ENCODE measurements around the gene KEAP1. TPM values are rescaled to one million over a fixed set of nuclear protein-coding genes. Genes with fewer than 3 reads are reported as not detected.

The KEAP1 gene
- total RNA-seq, 1 donor from 2014 or later: 69.5 TPM

DNA sequence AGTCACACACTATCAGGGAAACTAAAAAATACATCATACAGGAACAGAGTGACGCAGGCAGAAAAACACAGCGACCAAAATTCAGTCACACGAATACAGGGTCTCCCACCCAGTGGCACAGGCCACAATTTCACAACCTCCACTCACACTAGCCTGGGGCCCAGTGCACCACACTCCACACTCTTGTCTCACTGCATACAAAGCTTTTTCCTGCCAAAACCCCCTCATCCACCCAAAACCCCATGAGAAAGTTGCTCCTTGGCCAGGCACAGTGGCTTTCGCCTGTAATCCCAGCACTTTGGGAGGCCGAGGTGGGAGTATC is 12.9 kb upstream of the KEAP1 start:
- H3K4me1 Mint-ChIP-seq: peaks cover 20% of the 10 kb centered on the region
- DNase-seq (ENCODE audit: low spot score in 2 of 2, unreplicated experiment in 2 of 2): no peak
- TF ChIP-seq, protein P1, sequence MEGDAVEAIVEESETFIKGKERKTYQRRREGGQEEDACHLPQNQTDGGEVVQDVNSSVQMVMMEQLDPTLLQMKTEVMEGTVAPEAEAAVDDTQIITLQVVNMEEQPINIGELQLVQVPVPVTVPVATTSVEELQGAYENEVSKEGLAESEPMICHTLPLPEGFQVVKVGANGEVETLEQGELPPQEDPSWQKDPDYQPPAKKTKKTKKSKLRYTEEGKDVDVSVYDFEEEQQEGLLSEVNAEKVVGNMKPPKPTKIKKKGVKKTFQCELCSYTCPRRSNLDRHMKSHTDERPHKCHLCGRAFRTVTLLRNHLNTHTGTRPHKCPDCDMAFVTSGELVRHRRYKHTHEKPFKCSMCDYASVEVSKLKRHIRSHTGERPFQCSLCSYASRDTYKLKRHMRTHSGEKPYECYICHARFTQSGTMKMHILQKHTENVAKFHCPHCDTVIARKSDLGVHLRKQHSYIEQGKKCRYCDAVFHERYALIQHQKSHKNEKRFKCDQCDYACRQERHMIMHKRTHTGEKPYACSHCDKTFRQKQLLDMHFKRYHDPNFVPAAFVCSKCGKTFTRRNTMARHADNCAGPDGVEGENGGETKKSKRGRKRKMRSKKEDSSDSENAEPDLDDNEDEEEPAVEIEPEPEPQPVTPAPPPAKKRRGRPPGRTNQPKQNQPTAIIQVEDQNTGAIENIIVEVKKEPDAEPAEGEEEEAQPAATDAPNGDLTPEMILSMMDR (IDR thresholded peaks at IDR 0.05; ENCODE audit: unreplicated experiment): no peak
- peaks cover 62% of the 10 kb centered on the region for H3K27me3 Mint-ChIP-seq (ENCODE audit: low read depth)
- H3K27ac Mint-ChIP-seq: no peak overlapping the region
- H3K9me3 Mint-ChIP-seq: no peaks in the 10 kb centered on the region
- no peak overlapping the region for H3K4me3 Mint-ChIP-seq
- no peaks in the 10 kb centered on the region for H3K36me3 Mint-ChIP-seq

DNA sequence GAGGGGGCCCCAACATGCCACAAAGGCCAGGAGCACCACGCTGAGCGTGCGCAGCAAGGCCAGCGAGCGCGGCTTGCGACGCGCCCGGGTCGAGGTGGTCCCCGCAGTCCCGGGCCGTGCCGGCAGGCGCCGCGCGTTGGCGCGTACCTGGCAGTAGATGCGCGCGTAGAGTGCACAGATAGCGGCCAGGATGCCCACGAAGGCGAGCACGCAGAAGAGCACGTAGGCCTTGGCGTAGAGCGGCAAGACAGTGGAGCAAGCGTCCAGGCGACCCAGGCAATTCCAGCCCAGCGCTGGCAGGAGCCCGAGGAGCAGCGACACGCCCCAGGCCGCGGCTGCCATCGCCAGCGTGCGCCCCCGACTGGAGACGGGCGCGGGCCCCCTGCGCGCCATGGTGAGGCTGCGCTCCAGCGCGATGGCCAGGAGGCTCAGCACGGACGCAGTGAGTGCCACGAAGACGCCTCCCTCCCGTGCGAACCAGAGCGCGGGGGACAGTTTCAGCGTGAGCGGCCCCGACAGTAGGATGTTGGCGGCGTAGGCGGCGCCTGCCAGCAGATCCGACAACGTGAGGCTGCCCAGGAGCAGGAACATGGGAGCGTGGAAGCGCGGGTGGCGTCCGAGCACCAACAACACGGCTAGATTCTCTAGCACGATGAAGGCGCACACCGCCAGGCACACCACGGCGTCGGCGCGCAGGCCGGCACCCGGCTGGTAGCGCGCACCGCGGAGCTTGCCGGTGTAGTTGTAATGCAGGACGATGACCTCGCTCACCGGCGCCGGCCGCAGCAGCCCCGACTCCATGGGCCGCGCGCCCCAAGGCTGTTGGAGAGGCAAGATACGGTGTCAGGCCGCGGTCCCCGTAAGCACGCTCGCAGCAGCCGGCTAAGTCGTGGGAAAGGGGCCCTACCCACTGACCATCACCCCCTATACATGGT is 11.3 kb upstream of the KEAP1 start:
- no peak for DNase-seq (ENCODE audit: low spot score in 2 of 2, unreplicated experiment in 2 of 2)
- Mint-ChIP-seq H3K36me3 (no peaks in the 10 kb centered on the region), H3K27ac (no peak overlapping the region), H3K9me3 (no peaks in the 10 kb centered on the region), H3K4me1 (peaks cover 24% of the 10 kb centered on the region), H3K4me3 (no peak overlapping the region), H3K27me3 (ENCODE audit: low read depth) (peaks cover 51% of the 10 kb centered on the region)
- TF ChIP-seq, protein P1 (IDR thresholded peaks at IDR 0.05; ENCODE audit: unreplicated experiment): no peak

DNA sequence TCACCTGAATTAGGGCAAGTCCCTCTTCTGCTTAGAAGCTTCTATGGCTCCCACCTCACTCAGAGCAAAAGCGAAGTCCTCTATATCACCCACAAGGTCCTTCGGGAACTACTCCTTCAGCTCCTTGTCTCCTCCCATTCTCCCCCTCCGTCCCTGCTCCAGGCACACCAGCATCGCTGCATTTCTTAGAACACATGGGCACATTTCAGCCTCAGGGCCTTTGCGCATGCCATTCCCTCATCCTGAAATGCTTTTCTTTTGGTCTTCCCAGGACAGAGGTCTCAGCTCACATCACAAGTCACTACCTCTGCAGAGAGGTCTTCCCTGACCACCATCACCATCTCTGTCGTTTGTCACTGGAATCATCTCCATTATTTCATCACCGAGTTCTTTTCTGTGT is 10.1 kb upstream of the KEAP1 start:
- TF ChIP-seq, protein P1 (IDR thresholded peaks at IDR 0.05; ENCODE audit: unreplicated experiment): no peak
- no peak overlapping the region for H3K27ac Mint-ChIP-seq
- peaks cover 15% of the 10 kb centered on the region for H3K4me1 Mint-ChIP-seq
- no peaks in the 10 kb centered on the region for H3K36me3 Mint-ChIP-seq
- no peak for DNase-seq (ENCODE audit: low spot score in 2 of 2, unreplicated experiment in 2 of 2)
- no peaks in the 10 kb centered on the region for H3K9me3 Mint-ChIP-seq
- H3K27me3 Mint-ChIP-seq (ENCODE audit: low read depth): peaks cover 39% of the 10 kb centered on the region
- no peak overlapping the region for H3K4me3 Mint-ChIP-seq

DNA sequence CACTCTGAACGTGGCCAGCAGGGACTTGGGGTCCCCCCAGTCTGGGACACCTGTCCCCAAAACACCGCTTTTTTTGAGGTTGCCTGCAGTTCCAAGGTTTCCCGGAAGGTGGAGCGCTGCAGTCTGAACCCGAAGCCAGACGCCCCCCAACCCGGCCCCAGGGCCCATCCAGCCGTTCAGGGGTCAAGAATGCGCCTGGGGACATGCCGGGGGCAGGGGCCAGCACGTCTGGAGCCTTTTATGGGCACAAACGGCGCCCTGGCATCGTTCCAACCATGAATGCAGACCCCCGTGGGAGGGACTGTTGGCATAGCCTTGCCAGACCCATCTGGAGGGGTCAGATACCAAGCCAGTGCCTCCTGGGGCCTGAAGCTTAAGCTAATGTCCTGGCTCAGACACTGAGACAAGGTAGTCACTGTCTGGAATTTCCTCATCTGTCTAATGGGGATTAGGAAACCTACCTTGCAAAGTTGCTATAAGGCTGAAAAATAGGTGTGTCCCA is 7.2 kb upstream of the KEAP1 start:
- TF ChIP-seq, protein P1 (IDR thresholded peaks at IDR 0.05; ENCODE audit: unreplicated experiment): peak; percentile 90
- no peaks in the 10 kb centered on the region for H3K9me3 Mint-ChIP-seq
- H3K4me1 Mint-ChIP-seq: peaks cover 5% of the 10 kb centered on the region
- H3K4me3 Mint-ChIP-seq: no peak overlapping the region
- H3K27me3 Mint-ChIP-seq (ENCODE audit: low read depth): peaks cover 18% of the 10 kb centered on the region
- no peak overlapping the region for H3K27ac Mint-ChIP-seq
- H3K36me3 Mint-ChIP-seq: no peaks in the 10 kb centered on the region
- peak in 1 of 2 experiments; percentile 57 for DNase-seq (ENCODE audit: low spot score in 2 of 2, unreplicated experiment in 2 of 2)

DNA sequence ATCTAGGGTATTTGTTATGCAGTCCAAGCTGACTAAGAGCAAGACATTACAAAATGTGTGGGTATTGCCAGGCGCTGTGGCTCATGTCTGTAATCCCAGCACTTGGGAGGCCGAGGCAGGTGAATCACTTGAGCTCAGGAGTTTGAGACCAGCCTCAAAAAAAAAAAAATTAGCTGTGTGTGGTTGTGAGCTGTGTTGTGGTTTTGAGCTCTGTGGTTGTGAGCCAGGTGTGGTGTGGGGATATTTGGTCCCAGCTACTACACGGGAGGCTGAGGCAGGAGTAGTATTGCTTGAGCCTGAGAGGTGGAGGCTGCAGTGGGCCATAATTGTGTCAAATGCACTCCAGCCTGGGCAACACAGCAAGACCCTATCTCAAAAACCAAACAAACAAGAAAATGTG is 5.6 kb upstream of the KEAP1 start:
- H3K36me3 Mint-ChIP-seq: no peaks in the 10 kb centered on the region
- H3K27ac Mint-ChIP-seq: no peak overlapping the region
- H3K4me3 Mint-ChIP-seq: no peak overlapping the region
- TF ChIP-seq, protein P1 (IDR thresholded peaks at IDR 0.05; ENCODE audit: unreplicated experiment): no peak
- no peaks in the 10 kb centered on the region for H3K9me3 Mint-ChIP-seq
- peaks cover 5% of the 10 kb centered on the region for H3K4me1 Mint-ChIP-seq
- H3K27me3 Mint-ChIP-seq (ENCODE audit: low read depth): peaks cover 8% of the 10 kb centered on the region
- no peak for DNase-seq (ENCODE audit: low spot score in 2 of 2, unreplicated experiment in 2 of 2)

All from mesothelial cell of epicardium (in vitro differentiated cells).